PFSK-1 (cell line): ENCODE results near the gene PRPF6.

Experiments used
- FOXP2 ChIP-seq: optimal IDR thresholded peaks from 2 replicates; pipeline ENCODE3; 2011; ENCODE audit warnings: borderline replicate concordance, control low read depth, inconsistent platforms; ENCODE audit not compliant: insufficient read depth; ENCODE audit errors: extremely low read length, extremely low read depth
- POLR2AphosphoS5 ChIP-seq: IDR thresholded peaks from 2 replicates; pipeline ENCODE4 v1.6.1; 2012; ENCODE audit warnings: low read depth, mild to moderate bottlenecking, control low read depth, low read length, moderate library complexity
- REST ChIP-seq, 2 experiments: IDR thresholded peaks; 2 replicates each; pipeline versions ENCODE4 v1.6.1 to v1.8.0; 2011 to 2012; ENCODE audit warnings: low read depth in 2 of 2, low read length in 2 of 2, control low read depth in 1 of 2, inconsistent platforms in 1 of 2, mild to moderate bottlenecking in 1 of 2, moderate library complexity in 1 of 2; ENCODE audit not compliant: insufficient read depth in 1 of 2
- SIN3A ChIP-seq: IDR thresholded peaks from 2 replicates; pipeline ENCODE4 v1.6.1; 2012; ENCODE audit warnings: mild to moderate bottlenecking, low read length, moderate library complexity, borderline replicate concordance; ENCODE audit not compliant: insufficient read depth
- TAF1 ChIP-seq: IDR thresholded peaks from 2 replicates; pipeline ENCODE4 v1.6.1; 2012; ENCODE audit warnings: low read length, control low read depth, borderline replicate concordance; ENCODE audit not compliant: insufficient read depth

GRCh38 chr20:64029293-64030117 is 48.6 kb downstream of the PRPF6 start:
- TF ChIP-seq SIN3A (no peak), TAF1 (no peak), POLR2AphosphoS5 (no peak), REST (IDR thresholded peaks at IDR 0.05; ENCODE audit: insufficient read depth in 1 of 2, low read depth in 2 of 2, low read length in 2 of 2) (no peak), FOXP2 (no peak)
